K562 (cell line): ENCODE results near the gene MARCHF5. TPM values are rescaled to one million over a fixed set of nuclear protein-coding genes. Genes with fewer than 3 reads are reported as not detected.

ENCODE experiments used
- ATAC-seq: fragments of 200-7000 bp; cut with Tn5 transposase; 3 replicates; pipeline ENCODE4 v1.9.1; 2020; ENCODE audit warnings: moderate library complexity
- BruUV-seq: library from RNA; stranded (reverse); fragments of 400-500 nt; replicated peaks from 2 replicates; lab custom pipeline; 2021; lab: Mats Ljungman, UMichigan
- CTCF ChIA-PET: fragments of 300-600 bp; formaldehyde crosslinking; extraction: SDS; loops from one replicate; lab custom pipeline; 2021; ENCODE audit warnings: low intra/inter-chr PET ratio; lab: Yijun Ruan, JAX
- POLR2A ChIA-PET: fragments of 300-600, 350-650 bp; sonication (Branson Sonifier 250); formaldehyde crosslinking; extraction: SDS; loops from one replicate; lab custom pipeline; 2021; ENCODE audit warnings: antibody characterized with exemption, inconsistent platforms; lab: Yijun Ruan, JAX
- DNase-seq, 4 experiments: peaks; one replicate each; pipeline versions ENCODE4 v3.0.0 to v3.0.0-alpha.2; 2011 to 2018; ENCODE audit warnings: low spot score in 3 of 4, mixed read lengths in 3 of 4; ENCODE audit errors: extremely low read depth in 1 of 4
- FAIRE-seq: peaks from 2 replicates; lab custom pipeline; 2011; peaks lifted over from hg19 to GRCh38; lab: Jason Lieb, UNC
- H2AFZ ChIP-seq: 2 replicates; pipeline ENCODE4 v1.6.0; 2011; ENCODE audit warnings: low read depth, low read length, control low read depth, inconsistent platforms
- H3K27ac ChIP-seq: fragments of 200-600 bp; 3 replicates; pipeline ENCODE4 v1.8.0; 2011; ENCODE audit warnings: low read depth, mild to moderate bottlenecking, control low read depth, inconsistent platforms, low read length, moderate library complexity, mixed read lengths; ENCODE audit errors: extremely low read depth
- H3K27me3 ChIP-seq, 2 experiments: fragments of 300-600 bp in 1 of 2; 2 replicates in 1 of 2; 3 replicates in 1 of 2; pipeline versions ENCODE4 v1.6.0 to v1.8.0; 2011; ENCODE audit warnings: inconsistent platforms in 2 of 2, low read length in 2 of 2, mild to moderate bottlenecking in 1 of 2, mixed read lengths in 1 of 2, moderate library complexity in 1 of 2; ENCODE audit not compliant: control insufficient read depth in 2 of 2, insufficient read depth in 2 of 2
- H3K36me3 ChIP-seq: fragments of 300-600 bp; 3 replicates; pipeline ENCODE4 v1.8.0; 2011; ENCODE audit warnings: mild to moderate bottlenecking, low read length, inconsistent platforms; ENCODE audit not compliant: control insufficient read depth, insufficient read depth
- H3K4me1 ChIP-seq, 2 experiments: fragments of 200-600 bp in 1 of 2; replicated peaks in 1 of 2; 2 replicates in 1 of 2; 3 replicates in 1 of 2; pipeline versions ENCODE4 v1.5.1 to v1.8.0; 2011; ENCODE audit warnings: inconsistent platforms in 2 of 2, low read length in 2 of 2, mild to moderate bottlenecking in 1 of 2, mixed read lengths in 1 of 2, moderate library complexity in 1 of 2; ENCODE audit not compliant: control insufficient read depth in 2 of 2, insufficient read depth in 2 of 2
- H3K4me2 ChIP-seq: 2 replicates; pipeline ENCODE4 v1.6.1; 2011; ENCODE audit warnings: low read length, control low read depth, inconsistent platforms, mixed read lengths; ENCODE audit not compliant: insufficient read depth
- H3K4me3 ChIP-seq: fragments of 200-600 bp; sonication (generic), shearing (Covaris generic); 2 replicates; pipeline ENCODE4 v1.5.1; 2016; ENCODE audit warnings: control low read depth, inconsistent platforms
- H3K79me2 ChIP-seq: fragments of 200-600 bp; 3 replicates; pipeline ENCODE4 v1.8.0; 2011; ENCODE audit warnings: low read length, inconsistent platforms; ENCODE audit not compliant: control insufficient read depth, insufficient read depth
- H3K9ac ChIP-seq, 2 experiments: 2 replicates each; pipeline versions ENCODE4 v1.6.0 to v1.6.1; 2011; ENCODE audit warnings: low read depth in 2 of 2, low read length in 2 of 2, control low read depth in 1 of 2, inconsistent platforms in 1 of 2, mild to moderate bottlenecking in 1 of 2, mixed read lengths in 1 of 2; ENCODE audit not compliant: insufficient read depth in 1 of 2
- H3K9me1 ChIP-seq: one replicate; pipeline ENCODE4 v1.6.0; 2011; ENCODE audit warnings: inconsistent platforms, mild to moderate bottlenecking, low read length, moderate library complexity; ENCODE audit not compliant: control insufficient read depth, insufficient read depth
- H3K9me3 ChIP-seq: replicated peaks from 2 replicates; pipeline ENCODE4 v1.5.1; 2011; ENCODE audit warnings: low read depth, low read length, inconsistent platforms; ENCODE audit not compliant: control insufficient read depth, insufficient read depth
- H4K20me1 ChIP-seq: replicated peaks from 2 replicates; pipeline ENCODE4 v1.6.1; 2011; ENCODE audit warnings: low read length, inconsistent platforms, mixed read lengths; ENCODE audit not compliant: control insufficient read depth, insufficient read depth
- FOXJ2 ChIP-seq: fragments of 200-800 bp; sonication (Bioruptor generic); IDR thresholded peaks from 2 replicates; pipeline ENCODE4 v1.6.1; 2016; ENCODE audit warnings: missing genetic modification characterization, missing compliant biosample characterization
- GABPB2 ChIP-seq: fragments of 250-450 bp; sonication (Bioruptor Pico); conservative IDR thresholded peaks from 2 replicates; pipeline ENCODE4 v1.5.1; 2021; ENCODE audit warnings: mild to moderate bottlenecking
- IFI16 ChIP-seq: fragments of 250-450 bp; sonication (Bioruptor Pico); IDR thresholded peaks from 2 replicates; pipeline ENCODE4 v2.1.2; 2022; ENCODE audit warnings: mild to moderate bottlenecking, inconsistent platforms
- KDM2B ChIP-seq: fragments of 250-450 bp; sonication (Bioruptor Pico); IDR thresholded peaks from 2 replicates; pipeline ENCODE4 v1.8.0; 2021; ENCODE audit warnings: mild to moderate bottlenecking, moderate library complexity
- MTF1 ChIP-seq: fragments of 250-450 bp; sonication (Bioruptor Pico); IDR thresholded peaks from 2 replicates; pipeline ENCODE4 v1.9.0; 2021; ENCODE audit warnings: moderate library complexity, mild to moderate bottlenecking, inconsistent platforms, borderline replicate concordance
- NEUROD1 ChIP-seq: fragments of 150-350 bp; IDR thresholded peaks from 2 replicates; pipeline ENCODE4 v1.6.1; 2014; ENCODE audit warnings: borderline replicate concordance, low read length, low read depth; ENCODE audit not compliant: partially characterized antibody
- PHF8 ChIP-seq: fragments of 200-600 bp; sonication (generic); IDR thresholded peaks from 2 replicates; pipeline ENCODE4 v1.6.1; 2012; ENCODE audit warnings: mixed run types, mild to moderate bottlenecking, inconsistent platforms, low read length, moderate library complexity, borderline replicate concordance
- POLR3A ChIP-seq: IDR thresholded peaks from 2 replicates; pipeline ENCODE4 v1.6.1; 2011; ENCODE audit warnings: borderline replicate concordance, mild to moderate bottlenecking, moderate library complexity; ENCODE audit not compliant: insufficient read length, insufficient read depth; ENCODE audit errors: extremely low read depth
- RCOR1 ChIP-seq, 2 experiments: IDR thresholded peaks; 2 replicates each; pipeline ENCODE4 v1.6.1; 2012; ENCODE audit warnings: low read depth in 2 of 2, low read length in 2 of 2, borderline replicate concordance in 1 of 2, improper control_type of control experiment in 1 of 2
- TCF3 ChIP-seq: sonication (generic); formaldehyde crosslinking; IDR thresholded peaks from 2 replicates; pipeline ENCODE4 v1.4.0; 2020; ENCODE audit warnings: mild to moderate bottlenecking, missing genetic modification reagents
- TEAD1 ChIP-seq, 2 experiments: fragments of 450-650 bp in 1 of 2; sonication (generic) in 1 of 2; formaldehyde crosslinking; IDR thresholded peaks; 2 replicates each; pipeline versions ENCODE4 v1.4.0 to v1.8.0; 2020 to 2022; ENCODE audit warnings: mild to moderate bottlenecking in 2 of 2, missing genetic modification reagents in 1 of 2
- ZNF436 ChIP-seq: fragments of 250-450, 450-650 bp; sonication (Bioruptor Pico); formaldehyde crosslinking; IDR thresholded peaks from 2 replicates; pipeline ENCODE4 v1.7.0; 2020; ENCODE audit warnings: mild to moderate bottlenecking
- WGBS: fragments of 100-300 bp; shearing (Covaris generic); methylation state at CpG from one replicate; pipeline ENCODE4 v1.1.6; 2016; ENCODE audit warnings: low coverage, mixed read lengths; ENCODE audit not compliant: insufficient coverage; ENCODE audit errors: missing lambda C conversion rate; 5-methylcytosine and 5-hydroxymethylcytosine counted together
- in situ Hi-C: fragments of 300-500 bp; cut with MboI; formaldehyde crosslinking; loops from 4 replicates; pipeline ENCODE4 v1.15.0; 2018; ENCODE audit warnings: inconsistent platforms, mixed read lengths
- intact Hi-C: fragments of 100-400 bp; cut with micrococcal nuclease; formaldehyde crosslinking; loops from 2 replicates; pipeline ENCODE4 v1.14.2; 2022
- polyA plus RNA-seq, 8 experiments: library from polyadenylated mRNA; depleted of rRNA in 4 of 8; stranded (reverse) in 5 of 8; unstranded in 3 of 8; fragments of >200 nt; fragmentation: Nextera tagmentation in 2 of 8; fragmentation: Illumina TruSeq in 1 of 8; extraction: Ambion mirVana in 2 of 8; extraction: Trizol in 1 of 8; gene quantifications; 2 replicates each; pipeline versions ENCODE4 v1.2.1 to v1.2.3, GENCODE V29; 2011 to 2014; ENCODE audit warnings: inconsistent platforms in 1 of 8, missing spikeins in 1 of 8
- total RNA-seq, 7 experiments: library from RNA; depleted of rRNA in 6 of 7; stranded (reverse); fragments of >200 nt in 6 of 7; fragmentation: Illumina TruSeq in 2 of 7; extraction: Trizol in 2 of 7; gene quantifications; 2 replicates each; pipeline versions ENCODE4 v1.2.1 to v1.2.3, GENCODE V29; 2011 to 2021; ENCODE audit warnings: low replicate concordance in 1 of 7
- TF ChIP-seq, protein P1 (sequence below): fragments of 450-650 bp; formaldehyde crosslinking; IDR thresholded peaks from 2 replicates; pipeline ENCODE4 v1.4.0; 2022; ENCODE audit warnings: mild to moderate bottlenecking, moderate library complexity

Gene MARCHF5
- total and polyA plus RNA-seq, 9 of the 15 experiments (the other 6 are each of a cell fraction or from before 2014, with no cell fraction given) = 3.4 to 27.2 (median 11.5) TPM

DNA sequence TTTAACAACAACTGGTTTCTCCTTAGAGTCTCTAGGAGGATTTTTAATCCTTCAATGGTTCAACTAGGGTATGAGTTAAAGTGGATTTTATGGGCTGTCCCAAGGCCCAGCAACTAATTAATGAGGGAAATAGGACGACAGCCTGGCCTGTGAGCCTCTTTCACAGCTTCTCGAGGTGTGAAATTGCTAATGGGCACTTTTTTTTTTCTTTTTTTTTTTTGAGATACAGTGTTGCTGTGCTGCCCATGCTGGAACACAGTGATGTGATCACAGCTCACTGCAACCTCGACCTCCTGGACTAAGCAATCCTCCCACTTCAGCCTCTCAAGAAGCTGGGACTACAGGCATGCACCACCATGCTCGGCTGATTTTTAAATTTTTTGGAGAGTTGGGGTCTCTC is 87.0 kb downstream of the MARCHF5 start:
- in situ Hi-C loops = no loop called here
- CTCF ChIA-PET = no interaction called here

DNA sequence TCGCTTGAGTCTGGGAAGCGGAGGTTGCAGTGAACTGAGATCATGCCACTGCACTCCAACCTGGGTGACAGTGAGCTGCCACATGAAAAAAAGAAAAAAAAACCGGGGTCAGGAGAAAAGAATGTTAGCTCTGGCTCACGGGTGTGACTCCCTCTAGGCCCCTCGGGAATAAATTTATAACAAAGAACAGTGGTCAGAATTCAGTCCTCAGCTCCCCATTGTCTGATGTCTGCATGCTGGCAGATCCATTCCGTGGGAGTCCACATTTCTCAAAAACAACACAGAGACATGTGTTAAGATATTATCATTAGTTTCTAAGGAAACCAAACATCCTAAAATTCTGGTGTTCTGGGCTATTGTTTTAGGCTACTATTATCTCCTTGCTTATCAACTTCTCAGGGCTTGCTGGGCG is 90.6 kb downstream of the MARCHF5 start:
- no peak overlapping the region for H3K4me2 ChIP-seq
- no peak overlapping the region for H3K27ac ChIP-seq
- FAIRE-seq (no peak), ATAC-seq (no peak), DNase-seq (no peak)
- ChIA-PET POLR2A (no interaction called here), CTCF (no interaction called here)
- H3K9ac ChIP-seq = no peak overlapping the region
- H3K36me3 ChIP-seq = no peaks in the 10 kb centered on the region
- no peaks in the 10 kb centered on the region for H3K4me1 ChIP-seq
- WGBS = 3% methylated on average over 6 of the region's 7 CpGs
- peak; percentile 81 for TF ChIP-seq FOXJ2 (tag)
- TF ChIP-seq NEUROD1 = no peak
- no peak for TF ChIP-seq POLR3A
- no peak for TF ChIP-seq ZNF436 (CRISPR knock-in tag)
- TF ChIP-seq KDM2B (CRISPR knock-in tag) = no peak
- no peak for TF ChIP-seq RCOR1 (IDR thresholded peaks at IDR 0.05; ENCODE audit: borderline replicate concordance in 1 of 2, low read depth in 2 of 2, low read length in 2 of 2)
- TF ChIP-seq IFI16 = no peak
- TF ChIP-seq TCF3 = no peak
- no peak overlapping the region for H2AFZ ChIP-seq
- intact Hi-C loops (loop anchor here (10.0 kb wide), 1 partner anchor 193 kb away; the partner anchor contains the start of gene IDE), in situ Hi-C loops (no loop called here)
- H3K4me3 ChIP-seq = no peak overlapping the region
- no peaks in the 10 kb centered on the region for H3K79me2 ChIP-seq
- H3K9me3 ChIP-seq = no peaks in the 10 kb centered on the region
- no peaks in the 10 kb centered on the region; the same call in 1 of the 2 replicates for H4K20me1 ChIP-seq
- H3K9me1 ChIP-seq = no peaks in the 10 kb centered on the region
- no TSS peak for BruUV-seq
- H3K27me3 ChIP-seq = peaks cover 0 to 3% of the 10 kb centered on the region in 2 experiments; a peak in 1 of 5 replicates

More for the DNA sequence above, 87.0 kb downstream of the MARCHF5 start:
- BruUV-seq = no TSS peak
- no peak for FAIRE-seq
- Histone ChIP-seq H3K4me1 (no peaks in the 10 kb centered on the region), H3K4me2 (no peak overlapping the region), H4K20me1 (no peaks in the 10 kb centered on the region; the same call in 1 of the 2 replicates), H3K27me3 (peaks cover 0 to 3% of the 10 kb centered on the region in 2 experiments; a peak in 1 of 5 replicates), H3K9me3 (no peaks in the 10 kb centered on the region), H2AFZ (no peak overlapping the region), H3K4me3 (no peak overlapping the region), H3K9ac (no peak overlapping the region), H3K9me1 (no peaks in the 10 kb centered on the region), H3K27ac (no peak overlapping the region), H3K36me3 (no peaks in the 10 kb centered on the region), H3K79me2 (no peaks in the 10 kb centered on the region)
- DNase-seq = no peak
- POLR2A ChIA-PET = interaction anchor here (0.5 kb wide), 1 partner anchor 226 kb away, joined by 3 read pairs; no protein-coding TSS in a partner anchor
- WGBS = 0% methylated on average over 4 of the region's 4 CpGs
- intact Hi-C loops = no loop called here
- no peak for TF ChIP-seq TEAD1 (CRISPR knock-in tag; IDR thresholded peaks at IDR 0.05)
- TF ChIP-seq, protein P1, sequence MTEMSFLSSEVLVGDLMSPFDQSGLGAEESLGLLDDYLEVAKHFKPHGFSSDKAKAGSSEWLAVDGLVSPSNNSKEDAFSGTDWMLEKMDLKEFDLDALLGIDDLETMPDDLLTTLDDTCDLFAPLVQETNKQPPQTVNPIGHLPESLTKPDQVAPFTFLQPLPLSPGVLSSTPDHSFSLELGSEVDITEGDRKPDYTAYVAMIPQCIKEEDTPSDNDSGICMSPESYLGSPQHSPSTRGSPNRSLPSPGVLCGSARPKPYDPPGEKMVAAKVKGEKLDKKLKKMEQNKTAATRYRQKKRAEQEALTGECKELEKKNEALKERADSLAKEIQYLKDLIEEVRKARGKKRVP (CRISPR knock-in tag) = no peak
- TF ChIP-seq GABPB2 = no peak
- TF ChIP-seq MTF1 (CRISPR knock-in tag) = no peak
- TF ChIP-seq PHF8 = no peak
- no peak for ATAC-seq
